K562 (cell line): Measurements from ENCODE around the gene CASD1. TPM values are rescaled to one million over a fixed set of nuclear protein-coding genes. Genes with fewer than 3 reads are reported as not detected.

Experiments used
- ATAC-seq: fragments of 200-7000 bp; cut with Tn5 transposase; 3 replicates; pipeline ENCODE4 v1.9.1; 2020; ENCODE audit warnings: moderate library complexity
- BruUV-seq: library from RNA; stranded (reverse); fragments of 400-500 nt; replicated peaks from 2 replicates; lab custom pipeline; 2021; lab: Mats Ljungman, UMichigan
- CTCF ChIA-PET: fragments of 300-600 bp; formaldehyde crosslinking; extraction: SDS; loops from one replicate; lab custom pipeline; 2021; ENCODE audit warnings: low intra/inter-chr PET ratio; lab: Yijun Ruan, JAX
- POLR2A ChIA-PET: fragments of 300-600, 350-650 bp; sonication (Branson Sonifier 250); formaldehyde crosslinking; extraction: SDS; loops from one replicate; lab custom pipeline; 2021; ENCODE audit warnings: antibody characterized with exemption, inconsistent platforms; lab: Yijun Ruan, JAX
- DNase-seq, 4 experiments: peaks; one replicate each; pipeline versions ENCODE4 v3.0.0 to v3.0.0-alpha.2; 2011 to 2018; ENCODE audit warnings: low spot score in 3 of 4, mixed read lengths in 3 of 4; ENCODE audit errors: extremely low read depth in 1 of 4
- FAIRE-seq: peaks from 2 replicates; lab custom pipeline; 2011; peaks lifted over from hg19 to GRCh38; lab: Jason Lieb, UNC
- H2AFZ ChIP-seq: 2 replicates; pipeline ENCODE4 v1.6.0; 2011; ENCODE audit warnings: low read depth, low read length, control low read depth, inconsistent platforms
- H3K27ac ChIP-seq: fragments of 200-600 bp; 3 replicates; pipeline ENCODE4 v1.8.0; 2011; ENCODE audit warnings: low read depth, mild to moderate bottlenecking, control low read depth, inconsistent platforms, low read length, moderate library complexity, mixed read lengths; ENCODE audit errors: extremely low read depth
- H3K27me3 ChIP-seq, 2 experiments: fragments of 300-600 bp in 1 of 2; 2 replicates in 1 of 2; 3 replicates in 1 of 2; pipeline versions ENCODE4 v1.6.0 to v1.8.0; 2011; ENCODE audit warnings: inconsistent platforms in 2 of 2, low read length in 2 of 2, mild to moderate bottlenecking in 1 of 2, mixed read lengths in 1 of 2, moderate library complexity in 1 of 2; ENCODE audit not compliant: control insufficient read depth in 2 of 2, insufficient read depth in 2 of 2
- H3K36me3 ChIP-seq: fragments of 300-600 bp; 3 replicates; pipeline ENCODE4 v1.8.0; 2011; ENCODE audit warnings: mild to moderate bottlenecking, low read length, inconsistent platforms; ENCODE audit not compliant: control insufficient read depth, insufficient read depth
- H3K4me1 ChIP-seq, 2 experiments: fragments of 200-600 bp in 1 of 2; replicated peaks in 1 of 2; 2 replicates in 1 of 2; 3 replicates in 1 of 2; pipeline versions ENCODE4 v1.5.1 to v1.8.0; 2011; ENCODE audit warnings: inconsistent platforms in 2 of 2, low read length in 2 of 2, mild to moderate bottlenecking in 1 of 2, mixed read lengths in 1 of 2, moderate library complexity in 1 of 2; ENCODE audit not compliant: control insufficient read depth in 2 of 2, insufficient read depth in 2 of 2
- H3K4me2 ChIP-seq: 2 replicates; pipeline ENCODE4 v1.6.1; 2011; ENCODE audit warnings: low read length, control low read depth, inconsistent platforms, mixed read lengths; ENCODE audit not compliant: insufficient read depth
- H3K4me3 ChIP-seq: fragments of 200-600 bp; sonication (generic), shearing (Covaris generic); 2 replicates; pipeline ENCODE4 v1.5.1; 2016; ENCODE audit warnings: control low read depth, inconsistent platforms
- H3K79me2 ChIP-seq: fragments of 200-600 bp; 3 replicates; pipeline ENCODE4 v1.8.0; 2011; ENCODE audit warnings: low read length, inconsistent platforms; ENCODE audit not compliant: control insufficient read depth, insufficient read depth
- H3K9ac ChIP-seq, 2 experiments: 2 replicates each; pipeline versions ENCODE4 v1.6.0 to v1.6.1; 2011; ENCODE audit warnings: low read depth in 2 of 2, low read length in 2 of 2, control low read depth in 1 of 2, inconsistent platforms in 1 of 2, mild to moderate bottlenecking in 1 of 2, mixed read lengths in 1 of 2; ENCODE audit not compliant: insufficient read depth in 1 of 2
- H3K9me1 ChIP-seq: one replicate; pipeline ENCODE4 v1.6.0; 2011; ENCODE audit warnings: inconsistent platforms, mild to moderate bottlenecking, low read length, moderate library complexity; ENCODE audit not compliant: control insufficient read depth, insufficient read depth
- H3K9me3 ChIP-seq: replicated peaks from 2 replicates; pipeline ENCODE4 v1.5.1; 2011; ENCODE audit warnings: low read depth, low read length, inconsistent platforms; ENCODE audit not compliant: control insufficient read depth, insufficient read depth
- H4K20me1 ChIP-seq: replicated peaks from 2 replicates; pipeline ENCODE4 v1.6.1; 2011; ENCODE audit warnings: low read length, inconsistent platforms, mixed read lengths; ENCODE audit not compliant: control insufficient read depth, insufficient read depth
- BRCA1 ChIP-seq, 2 experiments: fragments of 450-650 bp in 1 of 2; sonication (generic) in 1 of 2; formaldehyde crosslinking in 1 of 2; IDR thresholded peaks; 2 replicates each; pipeline versions ENCODE4 v1.5.0 to v1.6.1; 2017 to 2020; ENCODE audit warnings: mild to moderate bottlenecking in 1 of 2, missing genetic modification reagents in 1 of 2
- CEBPB ChIP-seq: fragments of 450-650 bp; IDR thresholded peaks from 2 replicates; pipeline ENCODE4 v1.6.1; 2016; ENCODE audit warnings: missing genetic modification characterization, missing compliant biosample characterization
- ETV6 ChIP-seq, 3 experiments: fragments of 150-350 bp in 1 of 3; sonication (generic) in 1 of 3; formaldehyde crosslinking in 1 of 3; IDR thresholded peaks; 2 replicates each; pipeline versions ENCODE4 v1.6.1 to v1.8.0; 2014 to 2022; ENCODE audit warnings: borderline replicate concordance in 2 of 3, low read depth in 2 of 3, antibody characterized with exemption in 1 of 3, low read length in 1 of 3, mild to moderate bottlenecking in 1 of 3, missing genetic modification reagents in 1 of 3
- FOXJ3 ChIP-seq: sonication (generic); formaldehyde crosslinking; IDR thresholded peaks from 2 replicates; pipeline ENCODE4 v1.4.0; 2020; ENCODE audit warnings: mild to moderate bottlenecking, missing genetic modification reagents
- HDAC6 ChIP-seq: IDR thresholded peaks from 2 replicates; pipeline ENCODE4 v1.6.1; 2012; ENCODE audit warnings: low read depth, mild to moderate bottlenecking, control low read depth, inconsistent platforms, low read length, moderate library complexity
- HNRNPH1 ChIP-seq: fragments of 200-400 bp; formaldehyde crosslinking; optimal IDR thresholded peaks from 2 replicates; pipeline ENCODE3; 2017; ENCODE audit warnings: low read depth, mild to moderate bottlenecking, low read length, moderate library complexity
- HNRNPUL1 ChIP-seq: fragments of 200-400 bp; formaldehyde crosslinking; IDR thresholded peaks from 2 replicates; pipeline ENCODE4 v1.6.1; 2017; ENCODE audit warnings: low read length
- MAX ChIP-seq: sonication (generic); formaldehyde crosslinking; IDR thresholded peaks from 2 replicates; pipeline ENCODE4 v1.9.0; 2022; ENCODE audit warnings: mild to moderate bottlenecking, missing genetic modification reagents
- MCM7 ChIP-seq, 2 experiments: fragments of 450-650 bp; IDR thresholded peaks; 2 replicates each; pipeline ENCODE4 v1.6.1; 2016 to 2018
- NFYB ChIP-seq: IDR thresholded peaks from 2 replicates; pipeline ENCODE4 v1.6.1; 2011; ENCODE audit warnings: mild to moderate bottlenecking, moderate library complexity; ENCODE audit not compliant: insufficient read length; ENCODE audit errors: extremely low read depth
- NRF1 ChIP-seq, 2 experiments: fragments of 450-650 bp; IDR thresholded peaks in 1 of 2; conservative IDR thresholded peaks in 1 of 2; 2 replicates each; pipeline ENCODE4 v1.6.1; 2014; ENCODE audit warnings: mild to moderate bottlenecking in 2 of 2
- TFE3 ChIP-seq: fragments of 450-650 bp; formaldehyde crosslinking; IDR thresholded peaks from 2 replicates; pipeline ENCODE4 v1.4.0; 2020; ENCODE audit warnings: mild to moderate bottlenecking, mixed read lengths
- ZBTB5 ChIP-seq: fragments of 450-650 bp; IDR thresholded peaks from 2 replicates; pipeline ENCODE4 v1.6.1; 2017; ENCODE audit warnings: antibody characterized with exemption
- ZKSCAN8 ChIP-seq: fragments of 200-800 bp; sonication (Bioruptor generic); IDR thresholded peaks from 2 replicates; pipeline ENCODE4 v1.6.1; 2016; ENCODE audit warnings: missing genetic modification characterization, missing compliant biosample characterization
- ZNF121 ChIP-seq: sonication (generic); formaldehyde crosslinking; conservative IDR thresholded peaks from 2 replicates; pipeline ENCODE4 v1.8.0; 2022; ENCODE audit warnings: missing genetic modification reagents
- ZNF217 ChIP-seq: sonication (generic); formaldehyde crosslinking; IDR thresholded peaks from 2 replicates; pipeline ENCODE4 v1.8.0; 2022; ENCODE audit warnings: mild to moderate bottlenecking, missing genetic modification reagents
- ZNF41 ChIP-seq: fragments of 250-450 bp; sonication (Bioruptor Pico); conservative IDR thresholded peaks from 2 replicates; pipeline ENCODE4 v1.4.0; 2020; ENCODE audit warnings: mild to moderate bottlenecking
- ZNF507 ChIP-seq: conservative IDR thresholded peaks from 2 replicates; pipeline ENCODE4 v1.6.1; 2017; ENCODE audit warnings: missing genetic modification characterization, missing compliant biosample characterization
- ZNF830 ChIP-seq: fragments of 250-450 bp; sonication (Bioruptor Pico); IDR thresholded peaks from 2 replicates; pipeline ENCODE4 v1.5.0; 2021; ENCODE audit warnings: mild to moderate bottlenecking
- WGBS: fragments of 100-300 bp; shearing (Covaris generic); methylation state at CpG from one replicate; pipeline ENCODE4 v1.1.6; 2016; ENCODE audit warnings: low coverage, mixed read lengths; ENCODE audit not compliant: insufficient coverage; ENCODE audit errors: missing lambda C conversion rate; 5-methylcytosine and 5-hydroxymethylcytosine counted together
- in situ Hi-C: fragments of 300-500 bp; cut with MboI; formaldehyde crosslinking; loops from 4 replicates; pipeline ENCODE4 v1.15.0; 2018; ENCODE audit warnings: inconsistent platforms, mixed read lengths
- intact Hi-C: fragments of 100-400 bp; cut with micrococcal nuclease; formaldehyde crosslinking; loops from 2 replicates; pipeline ENCODE4 v1.14.2; 2022
- polyA plus RNA-seq, 8 experiments: library from polyadenylated mRNA; depleted of rRNA in 4 of 8; stranded (reverse) in 5 of 8; unstranded in 3 of 8; fragments of >200 nt; fragmentation: Nextera tagmentation in 2 of 8; fragmentation: Illumina TruSeq in 1 of 8; extraction: Ambion mirVana in 2 of 8; extraction: Trizol in 1 of 8; gene quantifications; 2 replicates each; pipeline versions ENCODE4 v1.2.1 to v1.2.3, GENCODE V29; 2011 to 2014; ENCODE audit warnings: inconsistent platforms in 1 of 8, missing spikeins in 1 of 8
- total RNA-seq, 7 experiments: library from RNA; depleted of rRNA in 6 of 7; stranded (reverse); fragments of >200 nt in 6 of 7; fragmentation: Illumina TruSeq in 2 of 7; extraction: Trizol in 2 of 7; gene quantifications; 2 replicates each; pipeline versions ENCODE4 v1.2.1 to v1.2.3, GENCODE V29; 2011 to 2021; ENCODE audit warnings: low replicate concordance in 1 of 7

The CASD1 gene
- total and polyA plus RNA-seq, 9 of the 15 experiments (the other 6 are each of a cell fraction or from before 2014, with no cell fraction given), result 1.2 to 8.2 (median 4.8) TPM

GRCh38 chr7:94471604-94472003 is 38.0 kb upstream of the CASD1 start:
- POLR2A ChIA-PET, result no interaction called here
- intact Hi-C loops, result no loop called here

More at GRCh38 chr7:94471604-94472003, 38.0 kb upstream of the CASD1 start:
- Histone ChIP-seq H4K20me1 (no peaks in the 10 kb centered on the region), H3K9ac (no peak overlapping the region), H3K4me2 (no peak overlapping the region), H3K79me2 (no peaks in the 10 kb centered on the region), H3K4me1 (no peaks in the 10 kb centered on the region), H2AFZ (no peak overlapping the region), H3K9me1 (no peaks in the 10 kb centered on the region), H3K36me3 (no peaks in the 10 kb centered on the region), H3K9me3 (no peaks in the 10 kb centered on the region), H3K4me3 (no peak overlapping the region), H3K27me3 (no peaks in the 10 kb centered on the region), H3K27ac (no peak overlapping the region)
- no TSS peak for BruUV-seq
- no peak for FAIRE-seq
- CTCF ChIA-PET, result no interaction called here
- 0% methylated on average over 2 of the region's 2 CpGs for WGBS
- TF ChIP-seq ZBTB5 (no peak), NFYB (no peak), BRCA1 (IDR thresholded peaks at IDR 0.05) (no peak), BRCA1 (CRISPR knock-in tag; IDR thresholded peaks at IDR 0.05) (no peak), ZNF41 (no peak), ZNF121 (CRISPR knock-in tag) (no peak), HDAC6 (no peak), FOXJ3 (CRISPR knock-in tag) (no peak), CEBPB (tag) (no peak), HNRNPUL1 (no peak), NRF1 (conservative IDR thresholded peaks at IDR 0.05 in 1 of 2, IDR thresholded peaks at IDR 0.05 in 1 of 2) (no peak), ZNF830 (CRISPR knock-in tag) (no peak), ZNF507 (tag) (no peak), ETV6 (IDR thresholded peaks at IDR 0.05; ENCODE audit: borderline replicate concordance in 1 of 2, low read depth in 2 of 2, low read length in 1 of 2) (no peak), ETV6 (CRISPR knock-in tag; IDR thresholded peaks at IDR 0.05; ENCODE audit: borderline replicate concordance) (no peak), ZNF217 (CRISPR knock-in tag) (no peak), MAX (no peak), ZKSCAN8 (CRISPR knock-in tag) (no peak), HNRNPH1 (no peak), MCM7 (IDR thresholded peaks at IDR 0.05) (no peak), TFE3 (CRISPR knock-in tag) (no peak)
- ATAC-seq, result no peak
- in situ Hi-C loops, result no loop called here
- DNase-seq, result no peak
